KOPT-K1 (cell line): ENCODE results near the gene VAMP8.
"Not testable (repeated sequence)": the region's sequence is repeated elsewhere in the genome, so short reads cannot be mapped to it uniquely, and the experiment has no call there.

Source experiments
- H3K27ac ChIP-seq: fragments of 200-600 bp; sonication (generic); 2 replicates; pipeline ENCODE4 v1.5.1; 2016; ENCODE audit warnings: antibody characterized with exemption, mild to moderate bottlenecking, low read depth, low read length; ENCODE audit not compliant: poor library complexity, severe bottlenecking
- H3K36me3 ChIP-seq: fragments of 200-600 bp; sonication (generic); 2 replicates; pipeline ENCODE4 v1.5.1; 2017; ENCODE audit warnings: antibody characterized with exemption, mild to moderate bottlenecking, low read length, moderate library complexity; ENCODE audit not compliant: insufficient read depth
- H3K9me3 ChIP-seq: fragments of 200-600 bp; sonication (generic); 2 replicates; pipeline ENCODE4 v1.5.1; 2017; ENCODE audit warnings: antibody characterized with exemption, low read length, mild to moderate bottlenecking; ENCODE audit not compliant: insufficient read depth, poor library complexity, severe bottlenecking

VAMP8 gene

GRCh38 chr2:85583667-85584353 lies 6.4 kb downstream of the VAMP8 start:
- no peaks in the 10 kb centered on the region for H3K9me3 ChIP-seq
- peak overlapping the region; percentile 78 for H3K27ac ChIP-seq

GRCh38 chr2:85584354-85584856 lies 7.0 kb downstream of the VAMP8 start, which contains the start of gene VAMP5:
Gene VAMP5 (plus strand): TSS chr2:85584431. CDS start chr2:85584491, 60 bp downstream.
- Histone ChIP-seq H3K27ac (peak within 1 kb of the TSS; percentile 78), H3K9me3 (no peaks in the 10 kb centered on the region), H3K36me3 (no peaks in the 10 kb centered on the region)

More at GRCh38 chr2:85583667-85584353, 6.4 kb downstream of the VAMP8 start:
- H3K36me3 ChIP-seq: no peaks in the 10 kb centered on the region

GRCh38 chr2:85584857-85585780 lies 7.7 kb downstream of the VAMP8 start:
- Histone ChIP-seq H3K36me3 (no peaks in the 10 kb centered on the region), H3K9me3 (no peaks in the 10 kb centered on the region), H3K27ac (peak overlapping the region; percentile 78)

GRCh38 chr2:85585781-85586105 lies 8.4 kb downstream of the VAMP8 start:
- no peaks in the 10 kb centered on the region for H3K36me3 ChIP-seq
- no peaks in the 10 kb centered on the region for H3K9me3 ChIP-seq
- peak overlapping the region; percentile 78 for H3K27ac ChIP-seq

- peak overlapping the region; percentile 68 for H3K27ac ChIP-seq
- no peaks in the 10 kb centered on the region for H3K36me3 ChIP-seq
- no peaks in the 10 kb centered on the region for H3K9me3 ChIP-seq
Observed at GRCh38 chr2:85588236-85588635, 10.8 kb downstream of the VAMP8 start.

- H3K36me3 ChIP-seq: no peaks in the 10 kb centered on the region
- peak overlapping the region; percentile 68 for H3K27ac ChIP-seq
- H3K9me3 ChIP-seq: no peaks in the 10 kb centered on the region
Observed at GRCh38 chr2:85588645-85589044, 11.3 kb downstream of the VAMP8 start.

- Histone ChIP-seq H3K27ac (peak overlapping the region; percentile 68), H3K36me3 (no peaks in the 10 kb centered on the region), H3K9me3 (no peaks in the 10 kb centered on the region)
Observed at GRCh38 chr2:85589181-85589580, 11.8 kb downstream of the VAMP8 start.

- Histone ChIP-seq H3K36me3 (no peaks in the 10 kb centered on the region), H3K9me3 (no peaks in the 10 kb centered on the region), H3K27ac (peak overlapping the region; percentile 6)
Observed at GRCh38 chr2:85589982-85590791, 12.8 kb downstream of the VAMP8 start.

GRCh38 chr2:85590950-85591349 lies 13.6 kb downstream of the VAMP8 start:
- Histone ChIP-seq H3K9me3 (no peaks in the 10 kb centered on the region), H3K27ac (no peak overlapping the region), H3K36me3 (no peaks in the 10 kb centered on the region)

- Histone ChIP-seq H3K9me3 (no peaks in the 10 kb centered on the region), H3K27ac (no peak overlapping the region), H3K36me3 (0 out of 2 replicates have a peak, but pooled peaks cover under 1% of the 10 kb centered on the region)
Observed at GRCh38 chr2:85591563-85591962, 14.2 kb downstream of the VAMP8 start.

- H3K9me3 ChIP-seq, H3K36me3 ChIP-seq, H3K27ac ChIP-seq: not testable (repeated sequence)
Observed at GRCh38 chr2:85592299-85592698, 14.9 kb downstream of the VAMP8 start.

- peaks cover 12% of the 10 kb centered on the region for H3K36me3 ChIP-seq
- H3K27ac ChIP-seq: no peak overlapping the region
- H3K9me3 ChIP-seq: no peaks in the 10 kb centered on the region
Observed at GRCh38 chr2:85593023-85593422, 15.6 kb downstream of the VAMP8 start.

- Histone ChIP-seq H3K36me3 (peaks cover 23% of the 10 kb centered on the region), H3K27ac (peak overlapping the region; percentile 76), H3K9me3 (no peaks in the 10 kb centered on the region)
Observed at GRCh38 chr2:85594715-85595300, 17.4 kb downstream of the VAMP8 start.

GRCh38 chr2:85595301-85596025 lies 18.1 kb downstream of the VAMP8 start, which contains the start of gene RNF181:
Gene RNF181 (plus strand): TSS chr2:85595745. CDS start chr2:85595764, 19 bp downstream.
- H3K9me3 ChIP-seq: no peaks in the 10 kb centered on the region
- H3K36me3 ChIP-seq: peaks cover 23% of the 10 kb centered on the region
- peak within 1 kb of the TSS; percentile 76 for H3K27ac ChIP-seq
